Measurements from ENCODE around the gene NTM.

GRCh38 chr11:131999955-132000354, 629.5 kb downstream of the NTM start:
- TF ChIP-seq EZH2phosphoT487 (IDR thresholded peaks at IDR 0.05; ENCODE audit: borderline replicate concordance), result no peak
- TF ChIP-seq, protein P1, sequence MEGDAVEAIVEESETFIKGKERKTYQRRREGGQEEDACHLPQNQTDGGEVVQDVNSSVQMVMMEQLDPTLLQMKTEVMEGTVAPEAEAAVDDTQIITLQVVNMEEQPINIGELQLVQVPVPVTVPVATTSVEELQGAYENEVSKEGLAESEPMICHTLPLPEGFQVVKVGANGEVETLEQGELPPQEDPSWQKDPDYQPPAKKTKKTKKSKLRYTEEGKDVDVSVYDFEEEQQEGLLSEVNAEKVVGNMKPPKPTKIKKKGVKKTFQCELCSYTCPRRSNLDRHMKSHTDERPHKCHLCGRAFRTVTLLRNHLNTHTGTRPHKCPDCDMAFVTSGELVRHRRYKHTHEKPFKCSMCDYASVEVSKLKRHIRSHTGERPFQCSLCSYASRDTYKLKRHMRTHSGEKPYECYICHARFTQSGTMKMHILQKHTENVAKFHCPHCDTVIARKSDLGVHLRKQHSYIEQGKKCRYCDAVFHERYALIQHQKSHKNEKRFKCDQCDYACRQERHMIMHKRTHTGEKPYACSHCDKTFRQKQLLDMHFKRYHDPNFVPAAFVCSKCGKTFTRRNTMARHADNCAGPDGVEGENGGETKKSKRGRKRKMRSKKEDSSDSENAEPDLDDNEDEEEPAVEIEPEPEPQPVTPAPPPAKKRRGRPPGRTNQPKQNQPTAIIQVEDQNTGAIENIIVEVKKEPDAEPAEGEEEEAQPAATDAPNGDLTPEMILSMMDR (conservative IDR thresholded peaks at IDR 0.05; ENCODE audit: low read length), result no peak

All from Loucy (cell line).